WTC11 (cell line): ENCODE data around the gene CIC. TPM values are rescaled to one million over a fixed set of nuclear protein-coding genes. Genes with fewer than 3 reads are reported as not detected.

Experiments used
- ATAC-seq: fragments of 200-7000 bp; cut with Tn5 transposase; 2 replicates; pipeline ENCODE4 v1.10.0; 2021; ENCODE audit warnings: mild to moderate bottlenecking, moderate library complexity
- CTCF ChIA-PET: fragments of 300-600 bp; sonication (Branson Sonifier 250); formaldehyde crosslinking; loops from one replicate; lab custom pipeline; 2021; ENCODE audit warnings: antibody characterized with exemption; lab: Charles Lee
- POLR2A ChIA-PET: fragments of 350-600 bp; sonication (Branson Sonifier 250); formaldehyde crosslinking; loops from one replicate; lab custom pipeline; 2021; ENCODE audit warnings: antibody characterized with exemption; lab: Charles Lee
- DNase-seq: peaks from one replicate; pipeline ENCODE4 v3.0.0; 2021; ENCODE audit warnings: low spot score
- H3K27ac Mint-ChIP-seq: 2 replicates; pipeline ENCODE4 v1.8.0; 2021; ENCODE audit warnings: mixed read lengths
- H3K27me3 Mint-ChIP-seq: 2 replicates; pipeline ENCODE4 v1.8.0; 2021; ENCODE audit warnings: low read depth, mild to moderate bottlenecking, moderate library complexity, mixed read lengths
- H3K36me3 Mint-ChIP-seq: 2 replicates; pipeline ENCODE4 v1.8.0; 2021; ENCODE audit warnings: mixed read lengths
- H3K4me1 Mint-ChIP-seq: 2 replicates; pipeline ENCODE4 v1.8.0; 2022; ENCODE audit warnings: mixed read lengths
- H3K4me3 Mint-ChIP-seq: 2 replicates; pipeline ENCODE4 v1.8.0; 2021; ENCODE audit warnings: mild to moderate bottlenecking, moderate library complexity, mixed read lengths
- H3K9me3 Mint-ChIP-seq: 2 replicates; pipeline ENCODE4 v1.8.0; 2021; ENCODE audit warnings: mixed read lengths
- ATF1 ChIP-seq: sonication (generic); formaldehyde crosslinking; IDR thresholded peaks from 2 replicates; pipeline ENCODE4 v1.8.1; 2023; ENCODE audit warnings: mild to moderate bottlenecking, moderate library complexity, missing genetic modification reagents
- FOXJ3 ChIP-seq: sonication (generic); formaldehyde crosslinking; IDR thresholded peaks from 2 replicates; pipeline ENCODE4 v1.9.0; 2021; ENCODE audit warnings: missing genetic modification reagents, mild to moderate bottlenecking, borderline replicate concordance
- NFE2L1 ChIP-seq: sonication (generic); formaldehyde crosslinking; IDR thresholded peaks from 2 replicates; pipeline ENCODE4 v1.8.1; 2023; ENCODE audit warnings: missing genetic modification reagents
- NR2C2 ChIP-seq: sonication (generic); formaldehyde crosslinking; IDR thresholded peaks from 2 replicates; pipeline ENCODE4 v1.8.0; 2022; ENCODE audit warnings: mild to moderate bottlenecking, missing genetic modification reagents
- OVOL2 ChIP-seq: fragments of 250-450 bp; sonication (Bioruptor Pico); IDR thresholded peaks from 2 replicates; pipeline ENCODE4 v1.9.0; 2021; ENCODE audit warnings: mild to moderate bottlenecking, borderline replicate concordance
- RORB ChIP-seq: fragments of 250-450 bp; sonication (Bioruptor Pico); IDR thresholded peaks from 2 replicates; pipeline ENCODE4 v1.9.0; 2021; ENCODE audit warnings: mild to moderate bottlenecking
- SMAD4 ChIP-seq: sonication (generic); formaldehyde crosslinking; IDR thresholded peaks from 2 replicates; pipeline ENCODE4 v1.8.0; 2022; ENCODE audit warnings: mild to moderate bottlenecking, missing genetic modification reagents
- SOX15 ChIP-seq: fragments of 250-450 bp; sonication (Bioruptor Pico); IDR thresholded peaks from 2 replicates; pipeline ENCODE4 v1.9.0; 2021; ENCODE audit warnings: mild to moderate bottlenecking
- TEAD1 ChIP-seq: sonication (generic); formaldehyde crosslinking; IDR thresholded peaks from 2 replicates; pipeline ENCODE4 v1.8.0; 2022; ENCODE audit warnings: mild to moderate bottlenecking, missing genetic modification reagents
- ZBTB21 ChIP-seq: sonication (generic); formaldehyde crosslinking; IDR thresholded peaks from 2 replicates; pipeline ENCODE4 v1.8.1; 2023; ENCODE audit warnings: mild to moderate bottlenecking, missing genetic modification reagents, borderline replicate concordance
- ZNF232 ChIP-seq: sonication (generic); formaldehyde crosslinking; IDR thresholded peaks from 2 replicates; pipeline ENCODE4 v1.8.0; 2022; ENCODE audit warnings: mild to moderate bottlenecking, missing genetic modification reagents
- ZNF317 ChIP-seq: sonication (generic); formaldehyde crosslinking; IDR thresholded peaks from 2 replicates; pipeline ENCODE4 v1.8.1; 2023; ENCODE audit warnings: low read depth, mild to moderate bottlenecking, moderate library complexity, missing genetic modification reagents, borderline replicate concordance
- total RNA-seq: library from RNA; stranded (reverse); gene quantifications from 3 replicates; pipeline ENCODE4 v1.2.3, GENCODE V29; 2021
- TF ChIP-seq, protein P1 (sequence below): sonication (generic); formaldehyde crosslinking; IDR thresholded peaks from 2 replicates; pipeline ENCODE4 v1.8.1; 2023; ENCODE audit warnings: mild to moderate bottlenecking, missing genetic modification reagents, moderate library complexity
- TF ChIP-seq, protein P2 (sequence below): sonication (generic); formaldehyde crosslinking; IDR thresholded peaks from 2 replicates; pipeline ENCODE4 v1.8.1; 2023; ENCODE audit warnings: mild to moderate bottlenecking, missing genetic modification reagents, borderline replicate concordance
- TF ChIP-seq, protein P3 (sequence below): sonication (generic); formaldehyde crosslinking; IDR thresholded peaks from 2 replicates; pipeline ENCODE4 v1.8.0; 2022; ENCODE audit warnings: mild to moderate bottlenecking, missing genetic modification reagents
- TF ChIP-seq, protein P4 (sequence below): fragments of 250-450 bp; sonication (Bioruptor Pico); IDR thresholded peaks from 2 replicates; pipeline ENCODE4 v1.8.0; 2021; ENCODE audit warnings: mild to moderate bottlenecking
- TF ChIP-seq, protein P5 (sequence below): sonication (generic); formaldehyde crosslinking; IDR thresholded peaks from 2 replicates; pipeline ENCODE4 v1.8.1; 2022; ENCODE audit warnings: low read depth, missing genetic modification reagents, borderline replicate concordance
- TF ChIP-seq, protein P6 (sequence below): sonication (generic); formaldehyde crosslinking; IDR thresholded peaks from 2 replicates; pipeline ENCODE4 v1.8.1; 2022; ENCODE audit warnings: mild to moderate bottlenecking, missing genetic modification reagents, moderate library complexity, borderline replicate concordance

The CIC gene
- total RNA-seq, 1 experiment from 2014 or later: 55.8 TPM

DNA sequence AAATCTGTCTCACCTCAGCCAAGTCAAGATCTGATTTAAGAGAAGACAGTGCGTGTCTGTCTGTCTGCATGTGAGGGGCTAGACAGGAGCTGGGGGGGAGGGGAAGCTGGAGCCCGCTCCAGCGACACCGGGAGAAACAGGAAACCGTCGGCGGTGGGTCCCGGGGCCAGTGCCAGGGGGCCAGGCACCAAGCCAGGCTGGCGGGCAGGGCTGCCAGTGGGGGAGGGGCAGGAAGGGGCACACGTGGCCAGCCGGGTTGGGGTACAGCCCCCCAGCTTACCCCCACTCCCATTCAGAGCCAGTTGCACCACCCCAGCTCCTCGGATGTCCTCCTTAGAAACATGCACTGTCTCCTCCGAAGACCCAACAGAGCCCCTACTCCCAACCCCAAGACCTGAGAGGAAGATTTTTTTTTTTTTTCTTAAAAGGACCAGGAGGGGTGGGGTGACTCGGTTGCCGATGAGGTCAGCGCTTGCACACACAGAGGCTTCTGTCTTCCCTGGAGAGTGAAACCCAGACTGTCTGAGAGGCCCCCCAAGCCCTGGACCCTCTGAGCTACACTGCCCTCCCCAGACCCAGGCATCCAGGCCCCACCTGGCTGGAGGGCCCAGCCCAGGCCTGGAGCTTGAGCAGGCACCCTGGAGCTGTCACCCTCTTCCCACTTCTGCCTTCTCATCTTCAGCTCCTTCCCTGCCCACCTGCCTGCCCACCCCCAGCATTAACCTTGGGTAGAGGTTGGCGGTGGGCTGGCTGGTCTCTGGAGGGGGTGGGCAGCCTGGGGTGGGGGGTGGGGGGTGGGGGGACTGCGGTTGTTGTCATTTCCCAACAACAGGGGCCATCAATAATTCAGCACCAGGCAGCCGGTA, 18.2 kb upstream of the CIC start:
- ChIA-PET CTCF (interaction anchor here (1.1 to 3.5 kb wide), 4 partner anchors 8 to 118 kb away, joined by 3 to 26 read pairs (median 4); partner anchors contain the start of gene POU2F2), POLR2A (interaction anchor here (0.6 to 1.2 kb wide), 3 partner anchors 17 to 57 kb away, joined by 3 to 5 read pairs (median 3); no protein-coding TSS in a partner anchor)
- TF ChIP-seq OVOL2 (CRISPR knock-in tag): no peak
- Mint-ChIP-seq H3K27me3 (no peaks in the 10 kb centered on the region), H3K4me3 (no peak overlapping the region), H3K4me1 (peaks cover 37% of the 10 kb centered on the region), H3K36me3 (no peaks in the 10 kb centered on the region), H3K27ac (peak overlapping the region; percentile 27; the same call in 1 of the 2 replicates), H3K9me3 (no peaks in the 10 kb centered on the region)
- ATAC-seq (no peak), DNase-seq (no peak)

DNA sequence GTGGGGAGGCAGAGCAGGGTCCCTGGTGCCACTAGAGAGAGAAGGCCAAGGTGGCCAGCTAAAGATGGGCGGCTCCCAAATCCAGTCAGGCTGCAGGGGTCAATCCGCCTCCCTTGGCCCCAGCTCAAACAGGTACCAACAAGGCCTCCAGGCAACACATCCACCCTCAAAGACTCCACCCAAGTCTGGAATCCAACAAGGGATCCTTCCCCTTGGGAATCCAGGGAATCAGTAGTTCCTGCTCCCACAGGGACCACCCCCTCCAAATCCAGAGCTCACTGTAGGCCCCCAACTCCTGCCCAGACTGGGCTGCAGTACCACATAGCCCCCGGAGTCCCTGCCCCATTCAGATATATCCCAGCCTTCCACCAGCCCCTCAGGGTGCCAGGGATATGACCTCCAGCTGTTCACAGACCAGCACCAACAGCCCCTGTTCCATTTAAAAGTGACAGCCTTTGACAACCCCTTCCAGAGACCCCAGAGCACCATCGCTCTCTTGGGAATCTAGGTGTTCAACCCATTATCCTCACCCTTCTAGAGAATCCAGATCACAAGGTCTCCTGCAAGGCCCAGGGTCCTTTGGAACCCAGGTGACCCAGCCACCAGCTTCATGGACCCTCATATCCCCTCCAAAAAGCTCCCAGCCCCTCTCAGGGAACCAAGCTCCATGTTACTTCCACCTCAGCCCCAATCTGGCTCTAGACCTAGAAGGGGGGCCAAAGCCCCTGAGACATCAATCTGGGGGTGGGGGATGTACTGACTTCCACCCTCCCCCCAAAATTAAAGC, 17.3 kb upstream of the CIC start:
- ATAC-seq: no peak
- Mint-ChIP-seq H3K4me3 (peak overlapping the region; percentile 90), H3K36me3 (no peaks in the 10 kb centered on the region), H3K9me3 (no peaks in the 10 kb centered on the region), H3K4me1 (peaks cover 35% of the 10 kb centered on the region), H3K27me3 (peaks cover 7% of the 10 kb centered on the region), H3K27ac (peak overlapping the region; percentile 87)
- TF ChIP-seq NFE2L1 (no peak), SMAD4 (CRISPR knock-in tag) (no peak), ZNF232 (CRISPR knock-in tag) (no peak), ZBTB21 (CRISPR knock-in tag) (no peak), RORB (CRISPR knock-in tag) (no peak), FOXJ3 (CRISPR knock-in tag) (no peak), ATF1 (CRISPR knock-in tag) (no peak), NR2C2 (CRISPR knock-in tag) (no peak), TEAD1 (CRISPR knock-in tag) (no peak), SOX15 (CRISPR knock-in tag) (no peak), ZNF317 (CRISPR knock-in tag) (no peak)
- TF ChIP-seq, protein P1, sequence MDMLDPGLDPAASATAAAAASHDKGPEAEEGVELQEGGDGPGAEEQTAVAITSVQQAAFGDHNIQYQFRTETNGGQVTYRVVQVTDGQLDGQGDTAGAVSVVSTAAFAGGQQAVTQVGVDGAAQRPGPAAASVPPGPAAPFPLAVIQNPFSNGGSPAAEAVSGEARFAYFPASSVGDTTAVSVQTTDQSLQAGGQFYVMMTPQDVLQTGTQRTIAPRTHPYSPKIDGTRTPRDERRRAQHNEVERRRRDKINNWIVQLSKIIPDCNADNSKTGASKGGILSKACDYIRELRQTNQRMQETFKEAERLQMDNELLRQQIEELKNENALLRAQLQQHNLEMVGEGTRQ (CRISPR knock-in tag): no peak
- TF ChIP-seq, protein P2, sequence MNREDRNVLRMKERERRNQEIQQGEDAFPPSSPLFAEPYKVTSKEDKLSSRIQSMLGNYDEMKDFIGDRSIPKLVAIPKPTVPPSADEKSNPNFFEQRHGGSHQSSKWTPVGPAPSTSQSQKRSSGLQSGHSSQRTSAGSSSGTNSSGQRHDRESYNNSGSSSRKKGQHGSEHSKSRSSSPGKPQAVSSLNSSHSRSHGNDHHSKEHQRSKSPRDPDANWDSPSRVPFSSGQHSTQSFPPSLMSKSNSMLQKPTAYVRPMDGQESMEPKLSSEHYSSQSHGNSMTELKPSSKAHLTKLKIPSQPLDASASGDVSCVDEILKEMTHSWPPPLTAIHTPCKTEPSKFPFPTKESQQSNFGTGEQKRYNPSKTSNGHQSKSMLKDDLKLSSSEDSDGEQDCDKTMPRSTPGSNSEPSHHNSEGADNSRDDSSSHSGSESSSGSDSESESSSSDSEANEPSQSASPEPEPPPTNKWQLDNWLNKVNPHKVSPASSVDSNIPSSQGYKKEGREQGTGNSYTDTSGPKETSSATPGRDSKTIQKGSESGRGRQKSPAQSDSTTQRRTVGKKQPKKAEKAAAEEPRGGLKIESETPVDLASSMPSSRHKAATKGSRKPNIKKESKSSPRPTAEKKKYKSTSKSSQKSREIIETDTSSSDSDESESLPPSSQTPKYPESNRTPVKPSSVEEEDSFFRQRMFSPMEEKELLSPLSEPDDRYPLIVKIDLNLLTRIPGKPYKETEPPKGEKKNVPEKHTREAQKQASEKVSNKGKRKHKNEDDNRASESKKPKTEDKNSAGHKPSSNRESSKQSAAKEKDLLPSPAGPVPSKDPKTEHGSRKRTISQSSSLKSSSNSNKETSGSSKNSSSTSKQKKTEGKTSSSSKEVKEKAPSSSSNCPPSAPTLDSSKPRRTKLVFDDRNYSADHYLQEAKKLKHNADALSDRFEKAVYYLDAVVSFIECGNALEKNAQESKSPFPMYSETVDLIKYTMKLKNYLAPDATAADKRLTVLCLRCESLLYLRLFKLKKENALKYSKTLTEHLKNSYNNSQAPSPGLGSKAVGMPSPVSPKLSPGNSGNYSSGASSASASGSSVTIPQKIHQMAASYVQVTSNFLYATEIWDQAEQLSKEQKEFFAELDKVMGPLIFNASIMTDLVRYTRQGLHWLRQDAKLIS (CRISPR knock-in tag): no peak
- TF ChIP-seq, protein P3, sequence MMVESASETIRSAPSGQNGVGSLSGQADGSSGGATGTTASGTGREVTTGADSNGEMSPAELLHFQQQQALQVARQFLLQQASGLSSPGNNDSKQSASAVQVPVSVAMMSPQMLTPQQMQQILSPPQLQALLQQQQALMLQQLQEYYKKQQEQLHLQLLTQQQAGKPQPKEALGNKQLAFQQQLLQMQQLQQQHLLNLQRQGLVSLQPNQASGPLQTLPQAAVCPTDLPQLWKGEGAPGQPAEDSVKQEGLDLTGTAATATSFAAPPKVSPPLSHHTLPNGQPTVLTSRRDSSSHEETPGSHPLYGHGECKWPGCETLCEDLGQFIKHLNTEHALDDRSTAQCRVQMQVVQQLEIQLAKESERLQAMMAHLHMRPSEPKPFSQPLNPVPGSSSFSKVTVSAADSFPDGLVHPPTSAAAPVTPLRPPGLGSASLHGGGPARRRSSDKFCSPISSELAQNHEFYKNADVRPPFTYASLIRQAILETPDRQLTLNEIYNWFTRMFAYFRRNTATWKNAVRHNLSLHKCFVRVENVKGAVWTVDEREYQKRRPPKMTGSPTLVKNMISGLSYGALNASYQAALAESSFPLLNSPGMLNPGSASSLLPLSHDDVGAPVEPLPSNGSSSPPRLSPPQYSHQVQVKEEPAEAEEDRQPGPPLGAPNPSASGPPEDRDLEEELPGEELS: no peak
- TF ChIP-seq, protein P4, sequence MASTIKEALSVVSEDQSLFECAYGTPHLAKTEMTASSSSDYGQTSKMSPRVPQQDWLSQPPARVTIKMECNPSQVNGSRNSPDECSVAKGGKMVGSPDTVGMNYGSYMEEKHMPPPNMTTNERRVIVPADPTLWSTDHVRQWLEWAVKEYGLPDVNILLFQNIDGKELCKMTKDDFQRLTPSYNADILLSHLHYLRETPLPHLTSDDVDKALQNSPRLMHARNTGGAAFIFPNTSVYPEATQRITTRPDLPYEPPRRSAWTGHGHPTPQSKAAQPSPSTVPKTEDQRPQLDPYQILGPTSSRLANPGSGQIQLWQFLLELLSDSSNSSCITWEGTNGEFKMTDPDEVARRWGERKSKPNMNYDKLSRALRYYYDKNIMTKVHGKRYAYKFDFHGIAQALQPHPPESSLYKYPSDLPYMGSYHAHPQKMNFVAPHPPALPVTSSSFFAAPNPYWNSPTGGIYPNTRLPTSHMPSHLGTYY: no peak
- TF ChIP-seq, protein P5, sequence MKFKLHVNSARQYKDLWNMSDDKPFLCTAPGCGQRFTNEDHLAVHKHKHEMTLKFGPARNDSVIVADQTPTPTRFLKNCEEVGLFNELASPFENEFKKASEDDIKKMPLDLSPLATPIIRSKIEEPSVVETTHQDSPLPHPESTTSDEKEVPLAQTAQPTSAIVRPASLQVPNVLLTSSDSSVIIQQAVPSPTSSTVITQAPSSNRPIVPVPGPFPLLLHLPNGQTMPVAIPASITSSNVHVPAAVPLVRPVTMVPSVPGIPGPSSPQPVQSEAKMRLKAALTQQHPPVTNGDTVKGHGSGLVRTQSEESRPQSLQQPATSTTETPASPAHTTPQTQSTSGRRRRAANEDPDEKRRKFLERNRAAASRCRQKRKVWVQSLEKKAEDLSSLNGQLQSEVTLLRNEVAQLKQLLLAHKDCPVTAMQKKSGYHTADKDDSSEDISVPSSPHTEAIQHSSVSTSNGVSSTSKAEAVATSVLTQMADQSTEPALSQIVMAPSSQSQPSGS (CRISPR knock-in tag): no peak
- TF ChIP-seq, protein P6, sequence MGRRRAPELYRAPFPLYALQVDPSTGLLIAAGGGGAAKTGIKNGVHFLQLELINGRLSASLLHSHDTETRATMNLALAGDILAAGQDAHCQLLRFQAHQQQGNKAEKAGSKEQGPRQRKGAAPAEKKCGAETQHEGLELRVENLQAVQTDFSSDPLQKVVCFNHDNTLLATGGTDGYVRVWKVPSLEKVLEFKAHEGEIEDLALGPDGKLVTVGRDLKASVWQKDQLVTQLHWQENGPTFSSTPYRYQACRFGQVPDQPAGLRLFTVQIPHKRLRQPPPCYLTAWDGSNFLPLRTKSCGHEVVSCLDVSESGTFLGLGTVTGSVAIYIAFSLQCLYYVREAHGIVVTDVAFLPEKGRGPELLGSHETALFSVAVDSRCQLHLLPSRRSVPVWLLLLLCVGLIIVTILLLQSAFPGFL (CRISPR knock-in tag): no peak
- POLR2A ChIA-PET: interaction anchor here (1.2 kb wide), 2 partner anchors 16 to 28 kb away, joined by 3 read pairs; no protein-coding TSS in a partner anchor
- no peak for DNase-seq
- CTCF ChIA-PET: interaction anchor here (1.1 to 3.5 kb wide), 4 partner anchors 9 to 119 kb away, joined by 3 to 26 read pairs (median 4); partner anchors contain the start of gene POU2F2
